ENCODE measurements around the gene AOAH.

DNA sequence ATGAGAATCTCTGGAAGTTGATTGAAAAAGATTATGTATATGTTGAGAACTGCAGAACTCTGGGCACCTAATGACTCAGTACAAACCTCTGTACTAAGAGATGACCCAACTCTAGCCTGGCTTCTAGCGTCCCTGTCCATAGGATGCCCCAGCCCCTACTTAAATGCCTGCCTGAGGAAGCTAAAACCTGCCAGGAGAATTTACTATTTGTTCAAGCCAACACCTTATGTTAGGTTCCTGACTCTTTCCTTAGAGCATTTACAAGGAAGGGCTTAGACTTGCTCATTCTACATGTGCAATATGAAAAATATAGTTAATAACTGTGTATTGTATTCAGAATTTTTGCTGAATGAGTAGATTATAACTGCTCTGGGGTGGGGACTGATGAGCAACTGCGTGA lies 37.5 kb upstream of the AOAH start:
- TF ChIP-seq, protein P1, sequence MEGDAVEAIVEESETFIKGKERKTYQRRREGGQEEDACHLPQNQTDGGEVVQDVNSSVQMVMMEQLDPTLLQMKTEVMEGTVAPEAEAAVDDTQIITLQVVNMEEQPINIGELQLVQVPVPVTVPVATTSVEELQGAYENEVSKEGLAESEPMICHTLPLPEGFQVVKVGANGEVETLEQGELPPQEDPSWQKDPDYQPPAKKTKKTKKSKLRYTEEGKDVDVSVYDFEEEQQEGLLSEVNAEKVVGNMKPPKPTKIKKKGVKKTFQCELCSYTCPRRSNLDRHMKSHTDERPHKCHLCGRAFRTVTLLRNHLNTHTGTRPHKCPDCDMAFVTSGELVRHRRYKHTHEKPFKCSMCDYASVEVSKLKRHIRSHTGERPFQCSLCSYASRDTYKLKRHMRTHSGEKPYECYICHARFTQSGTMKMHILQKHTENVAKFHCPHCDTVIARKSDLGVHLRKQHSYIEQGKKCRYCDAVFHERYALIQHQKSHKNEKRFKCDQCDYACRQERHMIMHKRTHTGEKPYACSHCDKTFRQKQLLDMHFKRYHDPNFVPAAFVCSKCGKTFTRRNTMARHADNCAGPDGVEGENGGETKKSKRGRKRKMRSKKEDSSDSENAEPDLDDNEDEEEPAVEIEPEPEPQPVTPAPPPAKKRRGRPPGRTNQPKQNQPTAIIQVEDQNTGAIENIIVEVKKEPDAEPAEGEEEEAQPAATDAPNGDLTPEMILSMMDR (conservative IDR thresholded peaks at IDR 0.05; ENCODE audit: low read length), result no peak
- TF ChIP-seq EZH2phosphoT487 (IDR thresholded peaks at IDR 0.05; ENCODE audit: borderline replicate concordance), result no peak

All from Loucy (cell line).